ENCODE data around the gene EGFL8. TPM values are rescaled to one million over a fixed set of nuclear protein-coding genes. Genes with fewer than 3 reads are reported as not detected.

The EGFL8 gene
- total and polyA plus RNA-seq, 2 donors (not counting 3 experiments of a cell fraction or from before 2014, with no cell fraction given) = 9.0 to 12.6 TPM

DNA sequence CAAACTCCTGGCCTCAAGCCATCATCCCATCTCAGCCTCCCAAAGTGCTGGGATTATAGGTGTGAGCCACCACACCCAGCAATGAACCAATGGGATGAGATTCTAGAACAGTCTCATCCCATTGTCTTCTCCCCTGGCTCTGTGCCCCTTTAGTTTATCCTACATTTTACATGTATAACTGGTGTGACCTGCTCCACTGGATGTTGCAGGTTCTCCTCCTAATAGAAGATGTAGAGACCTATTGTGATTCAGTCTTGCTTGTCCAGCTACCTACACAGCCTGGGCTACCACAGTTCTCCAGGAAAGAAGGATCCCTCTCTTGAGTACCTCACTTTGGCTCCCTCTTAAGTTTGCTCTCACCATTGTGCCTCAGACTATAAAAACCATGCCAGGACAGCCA, 32.3 kb upstream of the EGFL8 start:
- CTCF ChIA-PET = no interaction called here
- TF ChIP-seq MYC (IDR thresholded peaks at IDR 0.05; ENCODE audit: low read depth, low read length) = no peak
- TF ChIP-seq, protein P1, sequence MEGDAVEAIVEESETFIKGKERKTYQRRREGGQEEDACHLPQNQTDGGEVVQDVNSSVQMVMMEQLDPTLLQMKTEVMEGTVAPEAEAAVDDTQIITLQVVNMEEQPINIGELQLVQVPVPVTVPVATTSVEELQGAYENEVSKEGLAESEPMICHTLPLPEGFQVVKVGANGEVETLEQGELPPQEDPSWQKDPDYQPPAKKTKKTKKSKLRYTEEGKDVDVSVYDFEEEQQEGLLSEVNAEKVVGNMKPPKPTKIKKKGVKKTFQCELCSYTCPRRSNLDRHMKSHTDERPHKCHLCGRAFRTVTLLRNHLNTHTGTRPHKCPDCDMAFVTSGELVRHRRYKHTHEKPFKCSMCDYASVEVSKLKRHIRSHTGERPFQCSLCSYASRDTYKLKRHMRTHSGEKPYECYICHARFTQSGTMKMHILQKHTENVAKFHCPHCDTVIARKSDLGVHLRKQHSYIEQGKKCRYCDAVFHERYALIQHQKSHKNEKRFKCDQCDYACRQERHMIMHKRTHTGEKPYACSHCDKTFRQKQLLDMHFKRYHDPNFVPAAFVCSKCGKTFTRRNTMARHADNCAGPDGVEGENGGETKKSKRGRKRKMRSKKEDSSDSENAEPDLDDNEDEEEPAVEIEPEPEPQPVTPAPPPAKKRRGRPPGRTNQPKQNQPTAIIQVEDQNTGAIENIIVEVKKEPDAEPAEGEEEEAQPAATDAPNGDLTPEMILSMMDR (IDR thresholded peaks at IDR 0.05; ENCODE audit: extremely low read depth in 1 of 2, insufficient read depth in 1 of 2, low read depth in 1 of 2, low read length in 2 of 2) = no peak
- no peak for TF ChIP-seq FOS (IDR thresholded peaks at IDR 0.05; ENCODE audit: borderline replicate concordance, insufficient read depth, low read length)
- no peak for TF ChIP-seq JUN (IDR thresholded peaks at IDR 0.05; ENCODE audit: borderline replicate concordance, insufficient read depth, insufficient read length, low read depth)
- TF ChIP-seq EZH2 (IDR thresholded peaks at IDR 0.05; ENCODE audit: borderline replicate concordance, low read depth, low read length, severe bottlenecking) = no peak
- TF ChIP-seq POLR2A (IDR thresholded peaks at IDR 0.05; ENCODE audit: low read depth, low read length) = no peak
- no peak for TF ChIP-seq POLR2AphosphoS5 (IDR thresholded peaks at IDR 0.05; ENCODE audit: insufficient read depth, low read depth, low read length)
- TF ChIP-seq, protein P2, sequence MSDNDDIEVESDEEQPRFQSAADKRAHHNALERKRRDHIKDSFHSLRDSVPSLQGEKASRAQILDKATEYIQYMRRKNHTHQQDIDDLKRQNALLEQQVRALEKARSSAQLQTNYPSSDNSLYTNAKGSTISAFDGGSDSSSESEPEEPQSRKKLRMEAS (IDR thresholded peaks at IDR 0.05; ENCODE audit: insufficient read depth, insufficient read length) = no peak
- no peak for TF ChIP-seq GATA2 (IDR thresholded peaks at IDR 0.05; ENCODE audit: insufficient read depth, insufficient read length, low read depth, low read length)
- no TSS peak for BruUV-seq (replicated peaks)
- DNase-seq (ENCODE audit: low read depth, low spot score) = no peak
- Histone ChIP-seq H3K36me3 (ENCODE audit: control insufficient read depth in 2 of 2, extremely low read depth in 1 of 2, insufficient read depth in 2 of 2, low read length in 2 of 2) (no peaks in the 10 kb centered on the region), H2AFZ (ENCODE audit: low read depth, low read length) (no peak overlapping the region), H3K79me2 (ENCODE audit: control insufficient read depth, insufficient read depth, low read length) (peaks cover 7% of the 10 kb centered on the region), H3K4me2 (ENCODE audit: insufficient read depth, low read length) (no peak overlapping the region), H3K9me3 (replicated peaks; ENCODE audit: control insufficient read depth, insufficient read depth, low read length) (no peaks in the 10 kb centered on the region), H3K4me1 (ENCODE audit: control insufficient read depth, extremely low read depth, insufficient read depth, low read length) (peaks cover 17% of the 10 kb centered on the region), H4K20me1 (replicated peaks; ENCODE audit: control insufficient read depth, extremely low read depth, insufficient read depth, low read length) (no peaks in the 10 kb centered on the region), H3K27me3 (ENCODE audit: control insufficient read depth in 2 of 2, insufficient read depth in 2 of 2, low read length in 2 of 2) (peaks cover 5 to 10% of the 10 kb centered on the region in 2 experiments), H3K9ac (replicated peaks; ENCODE audit: extremely low read depth, insufficient read depth, low read length) (no peak overlapping the region), H3K4me3 (replicated peaks in 1 of 3; ENCODE audit: insufficient read depth in 1 of 3, low read depth in 1 of 3, low read length in 3 of 3) (no peak overlapping the region), H3K9me1 (replicated peaks; ENCODE audit: control insufficient read depth, extremely low read depth, insufficient read depth, low read length) (no peaks in the 10 kb centered on the region), H3K27ac (ENCODE audit: insufficient read depth, low read depth, low read length) (no peak overlapping the region)
- intact Hi-C loops (cut with micrococcal nuclease) (no loop called here), dilution Hi-C loops (cut with MboI; ENCODE audit: extremely low pct_ligation_motif_present, low sequenced_read_pairs) (no loop called here)
- POLR2A ChIA-PET = no interaction called here
- FAIRE-seq = no peak

All from endothelial cell of umbilical vein (primary cell).